Measurements from ENCODE around the gene ASTL. TPM values are rescaled to one million over a fixed set of nuclear protein-coding genes. Genes with fewer than 3 reads are reported as not detected.

ASTL gene
- total RNA-seq, 1 donor from 2014 or later = not detected

DNA sequence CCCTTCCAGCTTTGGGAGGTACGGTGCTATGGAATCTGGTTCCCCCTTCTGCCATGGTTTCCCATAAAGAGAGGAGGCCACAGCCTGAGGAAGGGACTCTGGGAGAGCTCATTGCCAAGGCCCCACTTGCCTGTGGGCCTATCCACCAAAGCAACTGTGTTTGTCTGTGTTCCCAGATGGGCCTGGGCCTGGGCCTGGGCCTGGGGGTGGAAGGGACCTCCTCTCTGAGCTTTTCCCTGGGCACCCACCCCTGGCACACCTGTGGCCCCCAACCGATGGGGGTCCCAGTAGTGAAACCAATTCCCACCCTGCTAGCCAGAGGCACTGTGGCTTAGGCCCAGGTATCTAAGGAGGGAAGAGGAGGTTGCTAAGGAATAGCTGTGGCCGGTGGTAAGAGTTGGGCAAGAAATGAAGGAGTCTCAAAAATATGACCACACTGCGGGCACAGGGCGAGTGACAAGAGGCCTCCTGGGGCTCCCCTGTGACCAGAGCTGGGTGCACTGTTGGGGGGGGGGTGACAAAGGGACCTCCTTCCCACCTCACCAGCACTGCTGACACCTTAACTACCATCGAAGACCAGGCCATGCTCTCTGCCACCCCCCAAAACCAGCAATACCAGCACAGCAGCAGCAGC, 11.8 kb upstream of the ASTL start:
- Histone ChIP-seq H3K27me3 (ENCODE audit: control insufficient read depth, insufficient read depth, low read length) (peaks cover 6% of the 10 kb centered on the region), H3K4me3 (ENCODE audit: low read depth, low read length) (no peak overlapping the region), H3K36me3 (ENCODE audit: control insufficient read depth, insufficient read depth, low read length) (no peaks in the 10 kb centered on the region)
- TF ChIP-seq, protein P1, sequence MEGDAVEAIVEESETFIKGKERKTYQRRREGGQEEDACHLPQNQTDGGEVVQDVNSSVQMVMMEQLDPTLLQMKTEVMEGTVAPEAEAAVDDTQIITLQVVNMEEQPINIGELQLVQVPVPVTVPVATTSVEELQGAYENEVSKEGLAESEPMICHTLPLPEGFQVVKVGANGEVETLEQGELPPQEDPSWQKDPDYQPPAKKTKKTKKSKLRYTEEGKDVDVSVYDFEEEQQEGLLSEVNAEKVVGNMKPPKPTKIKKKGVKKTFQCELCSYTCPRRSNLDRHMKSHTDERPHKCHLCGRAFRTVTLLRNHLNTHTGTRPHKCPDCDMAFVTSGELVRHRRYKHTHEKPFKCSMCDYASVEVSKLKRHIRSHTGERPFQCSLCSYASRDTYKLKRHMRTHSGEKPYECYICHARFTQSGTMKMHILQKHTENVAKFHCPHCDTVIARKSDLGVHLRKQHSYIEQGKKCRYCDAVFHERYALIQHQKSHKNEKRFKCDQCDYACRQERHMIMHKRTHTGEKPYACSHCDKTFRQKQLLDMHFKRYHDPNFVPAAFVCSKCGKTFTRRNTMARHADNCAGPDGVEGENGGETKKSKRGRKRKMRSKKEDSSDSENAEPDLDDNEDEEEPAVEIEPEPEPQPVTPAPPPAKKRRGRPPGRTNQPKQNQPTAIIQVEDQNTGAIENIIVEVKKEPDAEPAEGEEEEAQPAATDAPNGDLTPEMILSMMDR (IDR thresholded peaks at IDR 0.05; ENCODE audit: insufficient read depth, low read length, poor library complexity, severe bottlenecking) = no peak
- DNase-seq (ENCODE audit: low read depth) = no peak

DNA sequence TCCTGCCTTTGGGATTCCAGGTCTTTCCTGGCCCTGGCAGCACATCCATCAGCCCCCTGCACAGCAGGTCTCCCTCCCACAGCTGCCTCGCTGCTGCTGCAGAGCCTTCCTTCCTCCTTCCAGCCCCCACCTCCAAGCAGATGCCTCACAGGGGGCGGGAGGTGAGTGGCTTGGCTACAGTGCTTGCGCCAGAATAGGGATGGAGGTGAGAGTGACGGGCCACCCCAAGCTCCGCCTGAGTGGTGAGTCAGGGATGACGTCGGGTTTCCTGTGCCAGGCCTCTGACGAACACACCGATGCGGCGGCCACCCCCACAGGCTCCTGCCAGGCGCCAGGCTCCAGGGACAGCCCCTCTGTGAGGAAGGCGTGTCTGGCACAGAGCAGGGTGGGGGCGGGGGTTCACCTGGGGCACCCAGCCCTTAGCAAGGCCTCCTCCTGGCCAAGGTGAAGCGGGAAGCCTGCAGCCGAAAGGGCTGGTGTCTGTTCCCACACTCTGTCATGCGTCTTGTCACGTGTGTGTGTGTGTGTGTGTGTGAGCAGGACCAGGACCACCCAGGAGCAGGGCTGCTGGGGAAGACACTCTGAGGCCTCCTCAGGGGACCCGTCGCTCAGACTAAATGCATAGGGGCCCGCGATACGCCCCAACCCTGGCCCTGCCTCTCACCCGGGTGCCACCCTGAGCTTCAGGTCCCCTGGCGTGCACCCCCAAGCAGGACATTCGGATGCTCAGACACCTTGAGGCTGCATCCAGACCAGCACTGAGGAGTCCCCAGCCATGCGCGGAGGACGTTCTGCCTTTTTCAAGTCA, 10.3 kb upstream of the ASTL start:
- TF ChIP-seq, protein P1 (IDR thresholded peaks at IDR 0.05; ENCODE audit: insufficient read depth, low read length, poor library complexity, severe bottlenecking) = no peak
- Histone ChIP-seq H3K27me3 (ENCODE audit: control insufficient read depth, insufficient read depth, low read length) (peaks cover 9% of the 10 kb centered on the region), H3K36me3 (ENCODE audit: control insufficient read depth, insufficient read depth, low read length) (no peaks in the 10 kb centered on the region), H3K4me3 (ENCODE audit: low read depth, low read length) (no peak overlapping the region)
- DNase-seq (ENCODE audit: low read depth) = peak; percentile 50

DNA sequence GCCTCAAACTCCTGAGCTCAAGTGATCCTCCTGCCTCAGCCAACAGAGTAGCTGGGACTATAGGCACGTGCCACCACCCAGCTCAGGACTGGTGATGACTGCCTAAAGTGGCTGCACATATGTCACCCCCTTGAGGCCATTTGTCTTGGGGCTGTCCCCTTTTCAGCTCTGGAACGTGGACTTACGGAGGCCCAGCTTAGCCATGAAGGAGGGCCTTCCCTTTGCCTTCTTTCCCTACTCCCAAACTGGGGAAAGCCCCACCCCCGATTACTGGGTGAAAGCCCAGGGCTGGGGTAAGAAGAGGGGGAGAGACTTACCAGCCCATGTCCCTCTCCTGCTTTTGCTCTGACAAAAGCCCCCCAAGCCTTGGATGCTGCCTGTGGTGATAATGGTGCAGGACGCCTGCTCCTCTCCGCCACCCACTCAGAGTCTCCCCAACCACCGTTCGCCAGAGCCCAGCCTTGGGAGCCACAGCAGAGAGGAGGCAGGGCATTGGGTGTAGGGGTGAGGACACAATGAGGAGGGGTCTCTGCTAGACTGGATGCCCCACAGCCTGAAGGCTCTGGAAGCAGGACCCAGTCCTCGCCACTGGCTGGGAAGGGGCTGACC, 9.4 kb upstream of the ASTL start:
- no peak overlapping the region for H3K4me3 ChIP-seq (ENCODE audit: low read depth, low read length)
- H3K36me3 ChIP-seq (ENCODE audit: control insufficient read depth, insufficient read depth, low read length) = no peaks in the 10 kb centered on the region
- TF ChIP-seq, protein P1 (IDR thresholded peaks at IDR 0.05; ENCODE audit: insufficient read depth, low read length, poor library complexity, severe bottlenecking) = no peak
- no peak for DNase-seq (ENCODE audit: low read depth)
- peaks cover 9% of the 10 kb centered on the region for H3K27me3 ChIP-seq (ENCODE audit: control insufficient read depth, insufficient read depth, low read length)

- no peaks in the 10 kb centered on the region for H3K36me3 ChIP-seq (ENCODE audit: control insufficient read depth, insufficient read depth, low read length)
- peaks cover 9% of the 10 kb centered on the region for H3K27me3 ChIP-seq (ENCODE audit: control insufficient read depth, insufficient read depth, low read length)
- TF ChIP-seq, protein P1 (IDR thresholded peaks at IDR 0.05; ENCODE audit: insufficient read depth, low read length, poor library complexity, severe bottlenecking) = no peak
- H3K4me3 ChIP-seq (ENCODE audit: low read depth, low read length) = no peak overlapping the region
- no peak for DNase-seq (ENCODE audit: low read depth)
Measured at GRCh38 chr2:96146881-96147592, 8.7 kb upstream of the ASTL start.

DNA sequence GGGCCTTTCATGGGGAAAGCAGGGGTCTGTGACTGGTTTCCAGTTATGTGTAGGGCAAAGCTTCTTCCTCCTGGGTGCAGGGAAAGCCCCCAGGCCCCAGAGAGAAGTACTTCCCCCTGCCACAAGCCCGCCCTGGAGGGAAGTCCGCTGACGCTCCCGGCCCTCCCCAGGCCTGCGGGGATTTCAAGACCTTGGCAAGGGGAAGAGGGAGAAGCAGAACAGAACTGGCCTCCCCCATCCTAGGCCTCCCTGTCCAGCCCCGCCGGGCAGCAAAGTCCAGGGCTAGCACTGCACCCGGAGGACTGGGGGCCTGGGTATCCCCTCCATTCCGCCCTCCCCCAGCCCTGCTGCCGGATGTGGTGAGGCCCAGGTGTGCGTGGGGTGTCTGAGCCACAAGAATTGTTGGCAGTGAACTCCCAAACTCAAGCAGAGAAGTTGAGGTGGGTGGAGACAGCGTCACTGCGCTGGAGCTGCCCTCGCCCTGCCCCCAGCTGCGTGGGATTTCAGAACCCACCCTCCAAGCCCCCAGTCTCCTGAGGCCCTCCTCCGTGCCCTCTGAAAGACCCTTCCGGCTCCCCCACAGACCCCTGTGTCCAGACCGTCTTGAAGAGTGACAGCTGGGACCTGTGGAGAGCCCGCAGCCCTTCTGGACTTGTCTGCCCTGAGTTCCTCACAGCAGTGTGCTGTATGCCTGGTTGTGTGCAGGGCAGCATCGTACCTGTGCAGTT, 8.0 kb upstream of the ASTL start:
- H3K27me3 ChIP-seq (ENCODE audit: control insufficient read depth, insufficient read depth, low read length) = peaks cover 9% of the 10 kb centered on the region
- H3K4me3 ChIP-seq (ENCODE audit: low read depth, low read length) = no peak overlapping the region
- DNase-seq (ENCODE audit: low read depth) = no peak
- H3K36me3 ChIP-seq (ENCODE audit: control insufficient read depth, insufficient read depth, low read length) = no peaks in the 10 kb centered on the region
- TF ChIP-seq, protein P1 (IDR thresholded peaks at IDR 0.05; ENCODE audit: insufficient read depth, low read length, poor library complexity, severe bottlenecking) = no peak

Measured in kidney epithelial cell (primary cell).